Transverse colon (tissue), 4 donors: ENCODE data around the gene SIGLEC15. TPM values are rescaled to one million over a fixed set of nuclear protein-coding genes. Genes with fewer than 3 reads are reported as not detected.

Experiments
- DNase-seq: peaks from one replicate; pipeline ENCODE4 v3.0.0-alpha.2; 2019
- H3K27ac ChIP-seq, 4 donors: fragments of 200-600 bp; sonication (generic); 2 replicates each; pipeline ENCODE4 v1.5.1; 2016 to 2018; ENCODE audit warnings: inconsistent platforms in 4 of 4
- H3K27me3 ChIP-seq: fragments of 200-600 bp; sonication (generic); 2 replicates; pipeline ENCODE4 v1.5.1; 2017; ENCODE audit warnings: inconsistent platforms
- H3K36me3 ChIP-seq, 4 donors: fragments of 200-600 bp; sonication (generic); 2 replicates each; pipeline ENCODE4 v1.5.1; 2017 to 2019; ENCODE audit warnings: inconsistent platforms in 4 of 4
- H3K4me1 ChIP-seq, 4 donors: fragments of 200-600 bp; sonication (generic); 2 replicates each; pipeline ENCODE4 v1.5.1; 2017 to 2020; ENCODE audit warnings: inconsistent platforms in 4 of 4
- H3K4me3 ChIP-seq, 4 donors: fragments of 200-600 bp; sonication (generic); 1 replicate in 1 of 4; 2 replicates in 3 of 4; pipeline versions ENCODE4 v1.5.1 to v1.6.1; 2017 to 2019; ENCODE audit warnings: inconsistent platforms in 4 of 4
- H3K9me3 ChIP-seq, 2 donors: fragments of 200-600 bp; sonication (generic); 2 replicates each; pipeline ENCODE4 v1.5.1; 2017 to 2019; ENCODE audit warnings: inconsistent platforms in 2 of 2
- CTCF ChIP-seq, 5 experiments: fragments of 200-600 bp in 3 of 5; fragments of 450-650 bp in 2 of 5; sonication (generic) in 3 of 5; IDR thresholded peaks; 1 replicate in 2 of 5; 2 replicates in 3 of 5; pipeline ENCODE4 v1.5.1; 2016 to 2017; ENCODE audit warnings: antibody characterized with exemption in 5 of 5, inconsistent platforms in 3 of 5, mild to moderate bottlenecking in 2 of 5, moderate library complexity in 1 of 5
- EP300 ChIP-seq: sonication (generic); formaldehyde crosslinking; IDR thresholded peaks from one replicate; pipeline ENCODE4 v1.6.1; 2017; ENCODE audit warnings: antibody characterized with exemption, low read depth
- POLR2A ChIP-seq: fragments of 450-650 bp; IDR thresholded peaks from one replicate; pipeline ENCODE4 v1.6.1; 2016; ENCODE audit warnings: antibody characterized with exemption, mild to moderate bottlenecking, moderate library complexity
- POLR2AphosphoS5 ChIP-seq, 3 donors: sonication (generic); formaldehyde crosslinking; IDR thresholded peaks; one replicate each; pipeline ENCODE4 v1.6.1; 2016; ENCODE audit warnings: antibody characterized with exemption in 3 of 3
- WGBS, 2 donors: methylation state at CpG; one replicate each; pipeline ENCODE4 v1.1.5; 2018; ENCODE audit warnings: low coverage in 1 of 2; 5-methylcytosine and 5-hydroxymethylcytosine counted together
- in situ Hi-C, 4 donors: fragments of 200-750 bp; cut with MboI; loops; one replicate each; pipeline versions ENCODE4 v1.15.0 to v1.15.1; 2017; ENCODE audit warnings: low sequenced_read_pairs in 3 of 4, low pct_ligation_motif_present in 1 of 4, low pct_unique_long_range_greater_than_20kb in 1 of 4
- intact Hi-C: fragments of 100-400 bp; cut with DNase I; formaldehyde crosslinking; loops from one replicate; pipeline ENCODE4 v1.15.1; 2023; ENCODE audit warnings: low total_unique reads
- total RNA-seq, 4 donors: library from RNA; depleted of rRNA; stranded (reverse); fragments of >200 nt; gene quantifications; one replicate each; pipeline ENCODE4 v1.1.0, GENCODE V29; 2016

SIGLEC15 gene
- total RNA-seq, 4 donors from 2014 or later: not detected

- Histone ChIP-seq H3K36me3 (peaks cover 0 to 10% (median 3%) of the 10 kb centered on the region in 4 donors), H3K4me1 (no peaks in the 10 kb centered on the region), H3K9me3 (no peaks in the 10 kb centered on the region), H3K4me3 (no peak overlapping the region), H3K27me3 (no peaks in the 10 kb centered on the region), H3K27ac (no peak overlapping the region)
- in situ Hi-C loops (no loop called here), intact Hi-C loops (no loop called here)
- WGBS, 2 donors: 91 to 94% methylated on average over 3 to 7 of the region's 7 CpGs
- TF ChIP-seq POLR2A (no peak), CTCF (IDR thresholded peaks at IDR 0.05) (no peak), EP300 (no peak), POLR2AphosphoS5 (IDR thresholded peaks at IDR 0.05) (no peak)
- DNase-seq: no peak
Observed at GRCh38 chr18:45849529-45849928, 24.1 kb downstream of the SIGLEC15 start.

- intact Hi-C loops (no loop called here), in situ Hi-C loops (no loop called here)
- Histone ChIP-seq H3K27me3 (no peaks in the 10 kb centered on the region), H3K27ac (no peak overlapping the region), H3K36me3 (peaks cover 0 to 10% (median 4%) of the 10 kb centered on the region in 4 donors), H3K4me1 (no peaks in the 10 kb centered on the region), H3K4me3 (no peak overlapping the region), H3K9me3 (no peaks in the 10 kb centered on the region)
- no peak for TF ChIP-seq POLR2AphosphoS5 (IDR thresholded peaks at IDR 0.05)
- TF ChIP-seq EP300: no peak
- no peak for TF ChIP-seq POLR2A
- TF ChIP-seq CTCF (IDR thresholded peaks at IDR 0.05): no peak
- DNase-seq: no peak
- 83% methylated on average over 6 to 10 of the region's 10 CpGs for WGBS, 2 donors
Observed at GRCh38 chr18:45850021-45850420, 24.5 kb downstream of the SIGLEC15 start.

GRCh38 chr18:45851161-45851925 lies 25.9 kb downstream of the SIGLEC15 start:
- no peak for DNase-seq
- Histone ChIP-seq H3K4me1 (no peaks in the 10 kb centered on the region), H3K27me3 (no peaks in the 10 kb centered on the region), H3K4me3 (no peak overlapping the region), H3K27ac (no peak overlapping the region), H3K9me3 (no peaks in the 10 kb centered on the region), H3K36me3 (peaks cover 0 to 22% (median 8%) of the 10 kb centered on the region in 4 donors)
- in situ Hi-C loops (no loop called here), intact Hi-C loops (no loop called here)
- WGBS, 2 donors: 70 to 71% methylated on average over 3 to 10 of the region's 10 CpGs
- TF ChIP-seq POLR2AphosphoS5 (IDR thresholded peaks at IDR 0.05): no peak
- no peak for TF ChIP-seq EP300
- TF ChIP-seq CTCF (IDR thresholded peaks at IDR 0.05): no peak
- no peak for TF ChIP-seq POLR2A

- 91 to 95% methylated on average over 4 to 5 of the region's 5 CpGs for WGBS, 2 donors
- DNase-seq: no peak
- peaks cover 0 to 34% (median 14%) of the 10 kb centered on the region in 4 donors for H3K36me3 ChIP-seq
- no peak overlapping the region for H3K27ac ChIP-seq
- in situ Hi-C loops: no loop called here
- no peaks in the 10 kb centered on the region for H3K4me1 ChIP-seq
- no peaks in the 10 kb centered on the region for H3K9me3 ChIP-seq
- H3K4me3 ChIP-seq: no peak overlapping the region
- H3K27me3 ChIP-seq: no peaks in the 10 kb centered on the region
- intact Hi-C loops: no loop called here
- TF ChIP-seq EP300 (no peak), POLR2A (no peak), POLR2AphosphoS5 (IDR thresholded peaks at IDR 0.05) (no peak)
Observed at GRCh38 chr18:45852631-45853030, 27.2 kb downstream of the SIGLEC15 start.
